Esophagus muscularis mucosa (tissue), 4 donors: ENCODE measurements around the gene SPIN1.

ENCODE experiments used
- EP300 ChIP-seq: sonication (generic); formaldehyde crosslinking; IDR thresholded peaks from one replicate; pipeline ENCODE4 v1.6.1; 2017; ENCODE audit warnings: antibody characterized with exemption
- POLR2A ChIP-seq: fragments of 450-650 bp; IDR thresholded peaks from one replicate; pipeline ENCODE4 v1.6.1; 2017; ENCODE audit warnings: antibody characterized with exemption, moderate library complexity, mild to moderate bottlenecking, low read depth
- POLR2AphosphoS5 ChIP-seq, 2 donors: sonication (generic); formaldehyde crosslinking; IDR thresholded peaks; one replicate each; pipeline ENCODE4 v1.6.1; 2017; ENCODE audit warnings: antibody characterized with exemption in 2 of 2
- TF ChIP-seq, protein P1 (sequence below), 3 experiments: fragments of 200-600 bp in 2 of 3; fragments of 450-650 bp in 1 of 3; sonication (generic) in 2 of 3; IDR thresholded peaks; one replicate each; pipeline ENCODE4 v1.5.1; 2017 to 2019; ENCODE audit warnings: antibody characterized with exemption in 3 of 3, mild to moderate bottlenecking in 2 of 3, moderate library complexity in 1 of 3

DNA sequence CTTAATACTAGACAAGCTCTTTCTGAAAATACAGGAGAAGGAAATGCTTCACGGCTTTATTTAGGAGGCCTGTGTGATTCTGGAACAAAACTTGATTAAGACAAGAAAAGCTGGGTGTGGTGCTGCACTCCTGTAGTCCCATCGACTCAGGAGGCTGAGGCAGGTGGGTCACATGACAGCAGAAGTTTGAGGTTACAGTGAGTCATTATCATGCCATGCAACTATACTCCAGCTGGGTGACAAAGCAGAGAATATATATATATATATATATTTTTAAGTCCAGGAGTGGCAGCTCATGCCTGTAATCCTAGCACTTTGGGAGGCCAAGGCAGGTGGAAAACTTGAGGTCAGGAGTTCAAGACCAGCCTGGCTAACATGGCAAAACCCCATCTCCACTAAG lies 33.1 kb upstream of the SPIN1 start:
- no peak for TF ChIP-seq POLR2A
- TF ChIP-seq, protein P1, sequence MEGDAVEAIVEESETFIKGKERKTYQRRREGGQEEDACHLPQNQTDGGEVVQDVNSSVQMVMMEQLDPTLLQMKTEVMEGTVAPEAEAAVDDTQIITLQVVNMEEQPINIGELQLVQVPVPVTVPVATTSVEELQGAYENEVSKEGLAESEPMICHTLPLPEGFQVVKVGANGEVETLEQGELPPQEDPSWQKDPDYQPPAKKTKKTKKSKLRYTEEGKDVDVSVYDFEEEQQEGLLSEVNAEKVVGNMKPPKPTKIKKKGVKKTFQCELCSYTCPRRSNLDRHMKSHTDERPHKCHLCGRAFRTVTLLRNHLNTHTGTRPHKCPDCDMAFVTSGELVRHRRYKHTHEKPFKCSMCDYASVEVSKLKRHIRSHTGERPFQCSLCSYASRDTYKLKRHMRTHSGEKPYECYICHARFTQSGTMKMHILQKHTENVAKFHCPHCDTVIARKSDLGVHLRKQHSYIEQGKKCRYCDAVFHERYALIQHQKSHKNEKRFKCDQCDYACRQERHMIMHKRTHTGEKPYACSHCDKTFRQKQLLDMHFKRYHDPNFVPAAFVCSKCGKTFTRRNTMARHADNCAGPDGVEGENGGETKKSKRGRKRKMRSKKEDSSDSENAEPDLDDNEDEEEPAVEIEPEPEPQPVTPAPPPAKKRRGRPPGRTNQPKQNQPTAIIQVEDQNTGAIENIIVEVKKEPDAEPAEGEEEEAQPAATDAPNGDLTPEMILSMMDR (IDR thresholded peaks at IDR 0.05): no peak
- no peak for TF ChIP-seq POLR2AphosphoS5 (IDR thresholded peaks at IDR 0.05)
- no peak for TF ChIP-seq EP300
